T-helper 2 cell treated with Interferon-gamma antibody and Interleukin-4, amounts not matched to agents 5 μg/mL and 100 μg/mL, for 36 hours (primary cell): ENCODE measurements around the gene RASD2.
A peak's percentile ranks its signal among the peaks of the same experiment; 100 is the strongest.

Source experiments
- DNase-seq: peaks from one replicate; pipeline ENCODE4 v3.0.0; 2021; ENCODE audit warnings: low spot score
- H3K27ac Mint-ChIP-seq: one replicate; pipeline ENCODE4 v1.8.0; 2021; ENCODE audit warnings: mild to moderate bottlenecking, mixed read lengths
- H3K27me3 Mint-ChIP-seq: one replicate; pipeline ENCODE4 v1.8.0; 2021; ENCODE audit warnings: low read depth, mixed read lengths
- H3K36me3 Mint-ChIP-seq: one replicate; pipeline ENCODE4 v1.8.0; 2021; ENCODE audit warnings: low read depth, mixed read lengths
- H3K4me1 Mint-ChIP-seq: one replicate; pipeline ENCODE4 v1.8.0; 2021; ENCODE audit warnings: low read depth, mixed read lengths
- H3K4me3 Mint-ChIP-seq: one replicate; pipeline ENCODE4 v1.8.0; 2022; ENCODE audit warnings: mild to moderate bottlenecking, moderate library complexity, mixed read lengths
- H3K9me3 Mint-ChIP-seq: one replicate; pipeline ENCODE4 v1.8.0; 2021; ENCODE audit warnings: mixed read lengths

RASD2 gene

GRCh38 chr22:35524966-35525686, 15.5 kb upstream of the RASD2 start:
- no peak for DNase-seq
- H3K9me3 Mint-ChIP-seq: no peaks in the 10 kb centered on the region
- no peak overlapping the region for H3K4me3 Mint-ChIP-seq
- no peak overlapping the region for H3K27ac Mint-ChIP-seq
- H3K4me1 Mint-ChIP-seq: no peaks in the 10 kb centered on the region
- H3K36me3 Mint-ChIP-seq: no peaks in the 10 kb centered on the region
- peaks cover 11% of the 10 kb centered on the region for H3K27me3 Mint-ChIP-seq

- no peaks in the 10 kb centered on the region for H3K4me1 Mint-ChIP-seq
- H3K4me3 Mint-ChIP-seq: no peak overlapping the region
- no peaks in the 10 kb centered on the region for H3K9me3 Mint-ChIP-seq
- no peaks in the 10 kb centered on the region for H3K36me3 Mint-ChIP-seq
- no peak for DNase-seq
- peaks cover 11% of the 10 kb centered on the region for H3K27me3 Mint-ChIP-seq
- H3K27ac Mint-ChIP-seq: no peak overlapping the region
These were observed 14.8 kb upstream of the RASD2 start for GRCh38 chr22:35525687-35526332.

- H3K36me3 Mint-ChIP-seq: no peaks in the 10 kb centered on the region
- H3K4me3 Mint-ChIP-seq: no peak overlapping the region
- H3K4me1 Mint-ChIP-seq: no peaks in the 10 kb centered on the region
- DNase-seq: no peak
- H3K27ac Mint-ChIP-seq: no peak overlapping the region
- no peaks in the 10 kb centered on the region for H3K9me3 Mint-ChIP-seq
- H3K27me3 Mint-ChIP-seq: peaks cover 11% of the 10 kb centered on the region
These were observed 14.2 kb upstream of the RASD2 start for GRCh38 chr22:35526333-35526979.

- no peaks in the 10 kb centered on the region for H3K9me3 Mint-ChIP-seq
- H3K4me3 Mint-ChIP-seq: no peak overlapping the region
- H3K4me1 Mint-ChIP-seq: no peaks in the 10 kb centered on the region
- H3K36me3 Mint-ChIP-seq: no peaks in the 10 kb centered on the region
- no peaks in the 10 kb centered on the region for H3K27me3 Mint-ChIP-seq
- H3K27ac Mint-ChIP-seq: no peak overlapping the region
- DNase-seq: no peak
These were observed 11.7 kb upstream of the RASD2 start for GRCh38 chr22:35528927-35529326.

- Mint-ChIP-seq H3K27me3 (peaks cover 5% of the 10 kb centered on the region), H3K4me1 (no peaks in the 10 kb centered on the region), H3K27ac (no peak overlapping the region), H3K9me3 (no peaks in the 10 kb centered on the region), H3K4me3 (no peak overlapping the region), H3K36me3 (no peaks in the 10 kb centered on the region)
- DNase-seq: no peak
These were observed 9.9 kb upstream of the RASD2 start for GRCh38 chr22:35530700-35531099.

GRCh38 chr22:35531202-35531601, 9.4 kb upstream of the RASD2 start:
- Mint-ChIP-seq H3K9me3 (no peaks in the 10 kb centered on the region), H3K36me3 (no peaks in the 10 kb centered on the region), H3K4me3 (no peak overlapping the region), H3K27me3 (peaks cover 5% of the 10 kb centered on the region), H3K4me1 (no peaks in the 10 kb centered on the region), H3K27ac (no peak overlapping the region)
- DNase-seq: no peak

- H3K27me3 Mint-ChIP-seq: peaks cover 5% of the 10 kb centered on the region
- no peaks in the 10 kb centered on the region for H3K36me3 Mint-ChIP-seq
- H3K4me1 Mint-ChIP-seq: no peaks in the 10 kb centered on the region
- no peak overlapping the region for H3K4me3 Mint-ChIP-seq
- no peaks in the 10 kb centered on the region for H3K9me3 Mint-ChIP-seq
- no peak for DNase-seq
- no peak overlapping the region for H3K27ac Mint-ChIP-seq
These were observed 9.0 kb upstream of the RASD2 start for GRCh38 chr22:35531676-35532075.

- no peak for DNase-seq
- no peak overlapping the region for H3K27ac Mint-ChIP-seq
- H3K4me3 Mint-ChIP-seq: no peak overlapping the region
- peaks cover 10% of the 10 kb centered on the region for H3K27me3 Mint-ChIP-seq
- H3K9me3 Mint-ChIP-seq: no peaks in the 10 kb centered on the region
- H3K36me3 Mint-ChIP-seq: no peaks in the 10 kb centered on the region
- H3K4me1 Mint-ChIP-seq: no peaks in the 10 kb centered on the region
These were observed 7.1 kb upstream of the RASD2 start for GRCh38 chr22:35533365-35534029.

- no peak overlapping the region for H3K27ac Mint-ChIP-seq
- no peaks in the 10 kb centered on the region for H3K36me3 Mint-ChIP-seq
- DNase-seq: no peak
- peaks cover 15% of the 10 kb centered on the region for H3K27me3 Mint-ChIP-seq
- no peaks in the 10 kb centered on the region for H3K4me1 Mint-ChIP-seq
- H3K9me3 Mint-ChIP-seq: no peaks in the 10 kb centered on the region
- no peak overlapping the region for H3K4me3 Mint-ChIP-seq
These were observed 6.5 kb upstream of the RASD2 start for GRCh38 chr22:35534091-35534490.

GRCh38 chr22:35537232-35537631, 3.4 kb upstream of the RASD2 start:
- H3K27ac Mint-ChIP-seq: no peak overlapping the region
- no peaks in the 10 kb centered on the region for H3K36me3 Mint-ChIP-seq
- DNase-seq: no peak
- peaks cover 34% of the 10 kb centered on the region for H3K27me3 Mint-ChIP-seq
- no peaks in the 10 kb centered on the region for H3K4me1 Mint-ChIP-seq
- no peaks in the 10 kb centered on the region for H3K9me3 Mint-ChIP-seq
- H3K4me3 Mint-ChIP-seq: no peak overlapping the region

GRCh38 chr22:35538801-35539321, 1.8 kb upstream of the RASD2 start:
- Mint-ChIP-seq H3K4me3 (no peak overlapping the region), H3K27ac (no peak overlapping the region)

GRCh38 chr22:35539487-35539886, 1.1 kb upstream of the RASD2 start:
- no peak for DNase-seq
- H3K27ac Mint-ChIP-seq: no peak overlapping the region
- H3K27me3 Mint-ChIP-seq: peaks cover 50% of the 10 kb centered on the region
- no peaks in the 10 kb centered on the region for H3K9me3 Mint-ChIP-seq
- peak overlapping the region; percentile 46 for H3K4me3 Mint-ChIP-seq
- no peaks in the 10 kb centered on the region for H3K4me1 Mint-ChIP-seq
- H3K36me3 Mint-ChIP-seq: no peaks in the 10 kb centered on the region

More at GRCh38 chr22:35538801-35539321, 1.8 kb upstream of the RASD2 start:
- Mint-ChIP-seq H3K9me3 (no peaks in the 10 kb centered on the region), H3K27me3 (peaks cover 48% of the 10 kb centered on the region), H3K36me3 (no peaks in the 10 kb centered on the region), H3K4me1 (no peaks in the 10 kb centered on the region)
- no peak for DNase-seq

GRCh38 chr22:35539910-35540594, 579 bp upstream of the RASD2 start:
- Mint-ChIP-seq H3K9me3 (no peaks in the 10 kb centered on the region), H3K27me3 (peaks cover 53% of the 10 kb centered on the region), H3K4me3 (peak overlapping the region; percentile 62), H3K36me3 (no peaks in the 10 kb centered on the region), H3K4me1 (no peaks in the 10 kb centered on the region), H3K27ac (no peak overlapping the region)
- peak; percentile 60 for DNase-seq
